ENCODE measurements around the gene SPINK9. TPM values are rescaled to one million over a fixed set of nuclear protein-coding genes. Genes with fewer than 3 reads are reported as not detected.

Gene SPINK9
- total RNA-seq = not detected in 2 replicates

GRCh38 chr5:148335259-148335658 lies at the start of gene SPINK9:
Gene SPINK9 (plus strand): TSS chr5:148335559. CDS start chr5:148335614, 55 bp downstream.

GRCh38 chr5:148312153-148312552 lies 23.2 kb upstream of the SPINK9 start, which contains the start of gene SPINK7:
Gene SPINK7 (plus strand): TSS chr5:148312423. CDS start chr5:148312484, 61 bp downstream.

GRCh38 chr5:148383564-148384379 lies 48.4 kb downstream of the SPINK9 start, which contains the start of gene FBXO38:
Gene FBXO38 (plus strand): TSS chr5:148383958. CDS start chr5:148394777, 10,819 bp downstream.

Other genes with a start within 250 kb of the SPINK9 start
- gene SPINK14, start 167.0 kb upstream of the SPINK9 start, total RNA-seq = not detected in 2 replicates
- not detected in 2 replicates for gene SPINK6, start 132.5 kb upstream of the SPINK9 start, total RNA-seq
- not detected in 2 replicates for gene MARCOL, start 97.0 kb upstream of the SPINK9 start, total RNA-seq
- not detected in 2 replicates for gene SPINK13, start 66.8 kb upstream of the SPINK9 start, total RNA-seq
- gene SPINK7, start 23.1 kb upstream of the SPINK9 start, total RNA-seq = not detected in 2 replicates
- 30.8 and 33.5 TPM in 2 replicates for gene FBXO38, start 48.4 kb downstream of the SPINK9 start, total RNA-seq